ENCODE results near the gene PBX1.

PBX1 gene

GRCh38 chr1:164901031-164901430, 342.0 kb downstream of the PBX1 start:
- DNase-seq, result no peak
